ENCODE measurements around the gene NXN. TPM values are rescaled to one million over a fixed set of nuclear protein-coding genes. Genes with fewer than 3 reads are reported as not detected.
"Not testable (repeated sequence)": the region's sequence is repeated elsewhere in the genome, so short reads cannot be mapped to it uniquely, and the experiment has no call there.

Gene NXN
- total RNA-seq, 1 experiment from 2014 or later = 57.3 TPM

DNA sequence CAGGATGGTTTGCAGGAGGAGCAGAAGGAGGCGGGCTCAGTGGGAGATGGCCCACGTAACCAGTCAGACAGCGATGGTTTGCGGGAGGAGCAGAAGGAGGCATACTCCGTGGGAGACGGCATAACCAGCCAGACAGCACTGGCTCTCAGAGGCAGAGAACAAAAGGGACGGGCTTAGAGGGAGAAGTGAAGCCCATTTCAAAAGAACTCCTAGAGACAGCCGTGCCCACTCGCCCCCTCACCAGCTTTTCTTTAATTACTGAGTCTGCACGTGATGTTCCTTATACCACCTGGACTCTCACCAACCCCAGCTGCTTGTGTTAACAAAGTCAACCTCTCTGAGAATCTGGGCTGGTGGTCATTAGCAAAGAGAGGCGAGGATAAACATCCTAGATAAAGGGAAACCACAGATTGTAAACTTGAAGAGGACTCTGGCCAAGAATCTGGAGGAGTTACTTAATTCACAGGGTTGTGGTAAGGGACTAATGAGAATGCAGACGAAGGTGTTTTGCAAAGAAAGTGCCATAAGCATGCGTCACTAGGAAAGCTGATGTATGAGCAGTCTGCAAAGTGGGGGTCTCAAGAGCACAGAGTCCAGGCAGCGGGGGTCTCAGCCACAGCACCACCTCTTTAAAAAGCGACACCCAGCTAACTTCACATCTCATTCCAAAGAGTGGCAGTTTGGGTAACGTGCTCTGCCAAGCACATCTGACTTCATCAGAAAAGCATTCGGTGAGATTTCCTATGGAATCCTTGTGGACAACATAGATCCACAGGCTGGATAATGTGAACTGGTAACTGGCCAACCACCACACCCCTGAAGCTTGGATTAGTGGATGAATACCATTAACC is 51.7 kb downstream of the NXN start:
- CTCF ChIA-PET = interaction anchor here (0.7 to 3.3 kb wide), 10 partner anchors 17 to 69 kb away, joined by 3 to 22 read pairs (median 3); no protein-coding TSS in a partner anchor
- no peaks in the 10 kb centered on the region for H3K9me3 Mint-ChIP-seq (ENCODE audit: unreplicated experiment)
- no peak for TF ChIP-seq CTCF (IDR thresholded peaks at IDR 0.05; ENCODE audit: unreplicated experiment)

DNA sequence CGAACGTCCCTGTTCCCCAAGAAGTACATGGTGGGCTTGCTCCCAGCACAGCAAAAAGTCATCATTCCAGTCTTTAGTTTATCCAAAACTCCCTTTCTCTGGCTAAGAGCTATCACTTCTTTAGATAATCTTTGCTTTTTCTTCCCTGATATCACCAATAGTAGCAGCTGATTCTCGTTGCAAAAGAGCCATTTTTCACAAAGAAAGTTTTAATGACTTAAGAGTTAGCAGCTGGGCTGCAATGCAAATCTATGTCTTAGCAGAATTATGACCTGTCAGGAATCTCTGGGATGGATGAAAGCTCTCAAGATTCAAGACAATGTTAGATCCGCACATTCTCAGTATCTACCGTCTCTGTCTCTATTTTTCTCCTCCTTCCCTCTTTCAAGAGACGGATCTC is 53.8 kb downstream of the NXN start:
- no peaks in the 10 kb centered on the region for H3K27me3 Mint-ChIP-seq (ENCODE audit: insufficient read depth, unreplicated experiment)
- intact Hi-C loops (cut with micrococcal nuclease) = no loop called here
- CTCF ChIA-PET = interaction anchor here (0.6 to 1.5 kb wide), 8 partner anchors 9 to 54 kb away, joined by 3 to 6 read pairs (median 3); partner anchors contain the start of gene NXN
- peak overlapping the region; percentile 43 for H3K4me3 Mint-ChIP-seq (ENCODE audit: unreplicated experiment)
- no peaks in the 10 kb centered on the region for H3K36me3 Mint-ChIP-seq (ENCODE audit: insufficient read depth, unreplicated experiment)
- POLR2A ChIA-PET = interaction anchor here (0.7 to 9.8 kb wide), 14 partner anchors 8 to 1252 kb away, joined by 3 to 171 read pairs (median 10); partner anchors contain the start of genes GEMIN4 and NXN
- no peaks in the 10 kb centered on the region for H3K9me3 Mint-ChIP-seq (ENCODE audit: unreplicated experiment)
- peak overlapping the region; percentile 76 for H3K27ac Mint-ChIP-seq (ENCODE audit: low read depth, unreplicated experiment)
- DNase-seq (ENCODE audit: unreplicated experiment) = no peak
- peaks cover 59% of the 10 kb centered on the region for H3K4me1 Mint-ChIP-seq (ENCODE audit: insufficient read depth, unreplicated experiment)
- no peak for TF ChIP-seq CTCF (IDR thresholded peaks at IDR 0.05; ENCODE audit: unreplicated experiment)
- BruUV-seq (replicated peaks) = no TSS peak

More for the DNA sequence above, 51.7 kb downstream of the NXN start:
- peak overlapping the region; percentile 70 for H3K4me3 Mint-ChIP-seq (ENCODE audit: unreplicated experiment)
- intact Hi-C loops (cut with micrococcal nuclease) = loop anchor here (1.0 kb wide), 1 partner anchor 49 kb away; no protein-coding TSS in a partner anchor
- POLR2A ChIA-PET = interaction anchor here (0.5 to 9.8 kb wide), 23 partner anchors 8 to 198 kb away, joined by 3 to 171 read pairs (median 4); partner anchors contain the start of genes NXN and TIMM22
- H3K27me3 Mint-ChIP-seq (ENCODE audit: insufficient read depth, unreplicated experiment) = no peaks in the 10 kb centered on the region
- H3K36me3 Mint-ChIP-seq (ENCODE audit: insufficient read depth, unreplicated experiment) = peaks cover 1% of the 10 kb centered on the region
- peak; percentile 94 for DNase-seq (ENCODE audit: unreplicated experiment)
- BruUV-seq (replicated peaks) = no TSS peak
- peaks cover 49% of the 10 kb centered on the region for H3K4me1 Mint-ChIP-seq (ENCODE audit: insufficient read depth, unreplicated experiment)
- peak overlapping the region; percentile 95 for H3K27ac Mint-ChIP-seq (ENCODE audit: low read depth, unreplicated experiment)

- Mint-ChIP-seq H3K36me3 (ENCODE audit: insufficient read depth, unreplicated experiment) (peaks cover 5% of the 10 kb centered on the region), H3K9me3 (ENCODE audit: unreplicated experiment) (no peaks in the 10 kb centered on the region), H3K27me3 (ENCODE audit: insufficient read depth, unreplicated experiment) (no peaks in the 10 kb centered on the region), H3K27ac (ENCODE audit: low read depth, unreplicated experiment) (peak overlapping the region; percentile 76), H3K4me3 (ENCODE audit: unreplicated experiment) (peak overlapping the region; percentile 27), H3K4me1 (ENCODE audit: insufficient read depth, unreplicated experiment) (peaks cover 60% of the 10 kb centered on the region)
- DNase-seq (ENCODE audit: unreplicated experiment) = peak; percentile 82
- ChIA-PET POLR2A (interaction anchor here (0.6 to 9.8 kb wide), 22 partner anchors 8 to 196 kb away, joined by 3 to 171 read pairs (median 6); partner anchors contain the start of genes GEMIN4, GLOD4, MRM3 and NXN), CTCF (interaction anchor here (0.6 to 1.5 kb wide), 6 partner anchors 8 to 56 kb away, joined by 3 to 5 read pairs (median 4); partner anchors contain the start of gene NXN)
- no peak for TF ChIP-seq CTCF (IDR thresholded peaks at IDR 0.05; ENCODE audit: unreplicated experiment)
- no TSS peak for BruUV-seq (replicated peaks)
- intact Hi-C loops (cut with micrococcal nuclease) = no loop called here
Observed at GRCh38 chr17:924711-925475, 54.7 kb downstream of the NXN start.

GRCh38 chr17:924306-924705 is 55.3 kb downstream of the NXN start:
- peak overlapping the region; percentile 27 for H3K4me3 Mint-ChIP-seq (ENCODE audit: unreplicated experiment)
- CTCF ChIA-PET; H3K9me3 Mint-ChIP-seq (ENCODE audit: unreplicated experiment); H3K27me3 Mint-ChIP-seq (ENCODE audit: insufficient read depth, unreplicated experiment); DNase-seq (ENCODE audit: unreplicated experiment); BruUV-seq (replicated peaks); H3K36me3 Mint-ChIP-seq (ENCODE audit: insufficient read depth, unreplicated experiment); intact Hi-C loops (cut with micrococcal nuclease): not testable (repeated sequence)
- peaks cover 60% of the 10 kb centered on the region for H3K4me1 Mint-ChIP-seq (ENCODE audit: insufficient read depth, unreplicated experiment)
- peak overlapping the region; percentile 76 for H3K27ac Mint-ChIP-seq (ENCODE audit: low read depth, unreplicated experiment)
- POLR2A ChIA-PET = interaction anchor here (0.6 to 9.8 kb wide), 19 partner anchors 9 to 195 kb away, joined by 3 to 171 read pairs (median 8); partner anchors contain the start of genes GEMIN4, GLOD4, MRM3 and NXN
